Measurements from ENCODE around the gene TRIM38.

GRCh38 chr6:26019967-26020328, 57.3 kb downstream of the TRIM38 start:
- TF ChIP-seq CTCF (IDR thresholded peaks at IDR 0.05; ENCODE audit: poor library complexity) (no peak), EZH2 (IDR thresholded peaks at IDR 0.05; ENCODE audit: borderline replicate concordance) (no peak), EZH2phosphoT487 (IDR thresholded peaks at IDR 0.05; ENCODE audit: low read depth, severe bottlenecking, unreplicated experiment) (no peak)
